Measurements from ENCODE around the gene GJA3. TPM values are rescaled to one million over a fixed set of nuclear protein-coding genes. Genes with fewer than 3 reads are reported as not detected.

Gene GJA3
- total RNA-seq, 4 donors from 2014 or later, result 0.14 TPM; not detected in 3

DNA sequence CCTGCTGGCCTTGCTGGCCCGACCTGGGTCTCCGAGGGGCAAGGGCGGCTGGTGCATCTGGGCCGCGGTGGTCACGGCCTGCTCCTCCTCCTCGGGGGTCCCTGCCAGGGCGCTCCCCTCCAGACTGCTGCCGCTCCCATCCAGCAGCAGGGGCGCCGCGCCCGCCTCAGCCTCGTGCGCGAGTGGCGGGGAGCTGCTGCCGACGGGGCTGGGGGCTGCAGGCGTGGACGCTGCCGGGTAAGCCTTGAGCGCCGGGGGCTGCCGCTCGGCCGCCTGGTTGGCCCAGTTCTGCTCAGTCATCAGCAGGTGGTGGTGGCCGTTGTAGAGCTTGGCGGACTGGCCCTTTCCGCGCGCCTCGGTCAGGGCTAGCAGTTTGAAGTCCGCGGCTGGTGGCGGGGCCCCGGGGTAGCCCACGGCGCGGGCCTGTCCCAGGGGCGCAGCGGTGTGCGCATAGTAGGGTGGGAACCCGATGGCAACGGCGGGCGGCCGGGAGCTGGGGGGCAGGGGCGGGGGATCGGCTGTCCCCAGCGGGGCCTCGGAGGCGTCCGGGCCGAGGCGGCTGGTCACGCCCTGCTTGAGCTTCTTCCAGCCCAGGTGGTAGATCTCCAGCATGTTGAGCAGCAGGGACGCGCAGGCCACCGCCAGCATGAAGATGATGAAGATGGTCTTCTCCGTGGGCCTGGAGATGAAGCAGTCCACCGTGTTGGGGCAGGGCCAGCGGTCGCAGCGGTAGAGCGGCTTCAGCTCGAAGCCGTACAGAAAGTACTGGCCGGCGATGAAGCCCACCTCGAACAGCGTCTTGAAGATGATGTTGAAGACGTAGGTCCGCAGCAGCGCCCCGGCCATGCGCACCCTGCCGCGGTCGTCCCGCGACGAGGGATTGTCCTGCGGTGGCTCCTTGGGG lies 18.6 kb downstream of the GJA3 start:
- 57% methylated on average over 68 of the region's 84 CpGs; no CpG with 5 or more reads in 1 of the 2 donors for WGBS, 2 donors (ENCODE audit: low coverage in 1 of 2)
- Histone ChIP-seq H3K4me3 (no peak overlapping the region), H3K4me1 (peaks cover 0 to 6% (median 0%) of the 10 kb centered on the region in 4 donors), H3K9me3 (no peaks in the 10 kb centered on the region), H3K27me3 (peaks cover 87% of the 10 kb centered on the region), H3K27ac (no peak overlapping the region), H3K36me3 (no peaks in the 10 kb centered on the region)
- in situ Hi-C loops (cut with MboI; ENCODE audit: low pct_ligation_motif_present in 1 of 4, low pct_unique_long_range_greater_than_20kb in 1 of 4, low sequenced_read_pairs in 3 of 4), result no loop called here
- DNase-seq, result no peak
- intact Hi-C loops (cut with DNase I; ENCODE audit: low total_unique reads), result no loop called here
- TF ChIP-seq POLR2A (IDR thresholded peaks at IDR 0.05), result no peak
- TF ChIP-seq POLR2AphosphoS5 (IDR thresholded peaks at IDR 0.05), result no peak
- TF ChIP-seq EP300 (IDR thresholded peaks at IDR 0.05; ENCODE audit: low read depth), result no peak
- TF ChIP-seq, protein P1, sequence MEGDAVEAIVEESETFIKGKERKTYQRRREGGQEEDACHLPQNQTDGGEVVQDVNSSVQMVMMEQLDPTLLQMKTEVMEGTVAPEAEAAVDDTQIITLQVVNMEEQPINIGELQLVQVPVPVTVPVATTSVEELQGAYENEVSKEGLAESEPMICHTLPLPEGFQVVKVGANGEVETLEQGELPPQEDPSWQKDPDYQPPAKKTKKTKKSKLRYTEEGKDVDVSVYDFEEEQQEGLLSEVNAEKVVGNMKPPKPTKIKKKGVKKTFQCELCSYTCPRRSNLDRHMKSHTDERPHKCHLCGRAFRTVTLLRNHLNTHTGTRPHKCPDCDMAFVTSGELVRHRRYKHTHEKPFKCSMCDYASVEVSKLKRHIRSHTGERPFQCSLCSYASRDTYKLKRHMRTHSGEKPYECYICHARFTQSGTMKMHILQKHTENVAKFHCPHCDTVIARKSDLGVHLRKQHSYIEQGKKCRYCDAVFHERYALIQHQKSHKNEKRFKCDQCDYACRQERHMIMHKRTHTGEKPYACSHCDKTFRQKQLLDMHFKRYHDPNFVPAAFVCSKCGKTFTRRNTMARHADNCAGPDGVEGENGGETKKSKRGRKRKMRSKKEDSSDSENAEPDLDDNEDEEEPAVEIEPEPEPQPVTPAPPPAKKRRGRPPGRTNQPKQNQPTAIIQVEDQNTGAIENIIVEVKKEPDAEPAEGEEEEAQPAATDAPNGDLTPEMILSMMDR (IDR thresholded peaks at IDR 0.05), result no peak

- intact Hi-C loops (cut with DNase I; ENCODE audit: low total_unique reads), result no loop called here
- Histone ChIP-seq H3K9me3 (no peaks in the 10 kb centered on the region), H3K4me3 (no peak overlapping the region), H3K27ac (no peak overlapping the region), H3K36me3 (no peaks in the 10 kb centered on the region), H3K27me3 (peaks cover 88% of the 10 kb centered on the region), H3K4me1 (peaks cover 0 to 14% (median 4%) of the 10 kb centered on the region in 4 donors)
- in situ Hi-C loops (cut with MboI; ENCODE audit: low pct_ligation_motif_present in 1 of 4, low pct_unique_long_range_greater_than_20kb in 1 of 4, low sequenced_read_pairs in 3 of 4), result no loop called here
- no peak for DNase-seq
- no peak for TF ChIP-seq POLR2A (IDR thresholded peaks at IDR 0.05)
- TF ChIP-seq, protein P1 (IDR thresholded peaks at IDR 0.05), result no peak
- TF ChIP-seq EP300 (IDR thresholded peaks at IDR 0.05; ENCODE audit: low read depth), result no peak
- TF ChIP-seq POLR2AphosphoS5 (IDR thresholded peaks at IDR 0.05), result no peak
- WGBS, 2 donors (ENCODE audit: low coverage in 1 of 2), result 70 to 81% methylated on average over 2 to 11 of the region's 14 CpGs
Observed at GRCh38 chr13:20141238-20142022, 19.4 kb downstream of the GJA3 start.

GRCh38 chr13:20140487-20140886 lies 20.4 kb downstream of the GJA3 start:
- DNase-seq, result no peak
- intact Hi-C loops (cut with DNase I; ENCODE audit: low total_unique reads), result no loop called here
- no peaks in the 10 kb centered on the region for H3K9me3 ChIP-seq
- no peaks in the 10 kb centered on the region for H3K36me3 ChIP-seq
- H3K4me3 ChIP-seq, result no peak overlapping the region
- in situ Hi-C loops (cut with MboI; ENCODE audit: low pct_ligation_motif_present in 1 of 4, low pct_unique_long_range_greater_than_20kb in 1 of 4, low sequenced_read_pairs in 3 of 4), result no loop called here
- no peak overlapping the region for H3K27ac ChIP-seq
- TF ChIP-seq, protein P1 (IDR thresholded peaks at IDR 0.05), result no peak
- no peak for TF ChIP-seq POLR2AphosphoS5 (IDR thresholded peaks at IDR 0.05)
- no peak for TF ChIP-seq POLR2A (IDR thresholded peaks at IDR 0.05)
- no peak for TF ChIP-seq EP300 (IDR thresholded peaks at IDR 0.05; ENCODE audit: low read depth)
- peaks cover 91% of the 10 kb centered on the region for H3K27me3 ChIP-seq
- peaks cover 0 to 14% (median 4%) of the 10 kb centered on the region in 4 donors for H3K4me1 ChIP-seq
- 60 to 93% methylated on average over 2 to 4 of the region's 4 CpGs for WGBS, 2 donors (ENCODE audit: low coverage in 1 of 2)

- no peak for TF ChIP-seq EP300 (IDR thresholded peaks at IDR 0.05; ENCODE audit: low read depth)
- TF ChIP-seq, protein P1 (IDR thresholded peaks at IDR 0.05), result no peak
- no peak for TF ChIP-seq POLR2AphosphoS5 (IDR thresholded peaks at IDR 0.05)
- TF ChIP-seq POLR2A (IDR thresholded peaks at IDR 0.05), result no peak
- no peak overlapping the region for H3K27ac ChIP-seq
- in situ Hi-C loops (cut with MboI; ENCODE audit: low pct_ligation_motif_present in 1 of 4, low pct_unique_long_range_greater_than_20kb in 1 of 4, low sequenced_read_pairs in 3 of 4), result no loop called here
- no peaks in the 10 kb centered on the region for H3K9me3 ChIP-seq
- 53% methylated on average over 2 of the region's 2 CpGs; no CpG with 5 or more reads in 1 of the 2 donors for WGBS, 2 donors (ENCODE audit: low coverage in 1 of 2)
- H3K27me3 ChIP-seq, result peaks cover 84% of the 10 kb centered on the region
- intact Hi-C loops (cut with DNase I; ENCODE audit: low total_unique reads), result no loop called here
- H3K4me3 ChIP-seq, result no peak overlapping the region
- DNase-seq, result no peak
- no peaks in the 10 kb centered on the region for H3K36me3 ChIP-seq
- peaks cover 0 to 14% (median 4%) of the 10 kb centered on the region in 4 donors for H3K4me1 ChIP-seq
Observed at GRCh38 chr13:20137875-20138274, 23.0 kb downstream of the GJA3 start.

Measured in transverse colon (tissue), 4 donors.